Neural cell (in vitro differentiated cells): ENCODE data around the gene LPCAT1. TPM values are rescaled to one million over a fixed set of nuclear protein-coding genes. Genes with fewer than 3 reads are reported as not detected.

Experiments
- H2AFZ ChIP-seq: fragments of 200-600, 300-800 bp; sonication (generic), shearing (Covaris generic); 2 replicates; pipeline ENCODE4 v1.6.0; 2014; ENCODE audit warnings: low read depth, mild to moderate bottlenecking, antibody characterized with exemption, low read length, moderate library complexity
- H3F3A ChIP-seq: fragments of 200-600 bp; shearing (Covaris generic); 2 replicates; pipeline ENCODE4 v1.6.1; 2016; ENCODE audit warnings: mild to moderate bottlenecking, moderate library complexity, mixed read lengths, antibody characterized with exemption, low read length; ENCODE audit not compliant: insufficient read depth, poor library complexity, severe bottlenecking
- H3K27ac ChIP-seq: fragments of 200-600, 300-800 bp; sonication (generic), shearing (Covaris generic); 2 replicates; pipeline ENCODE4 v1.5.1; 2014; ENCODE audit warnings: mild to moderate bottlenecking, low read length, moderate library complexity
- H3K27me3 ChIP-seq: fragments of 300-800, 200-600 bp; sonication (generic), shearing (Covaris generic); 2 replicates; pipeline ENCODE4 v1.6.0; 2014; ENCODE audit warnings: mild to moderate bottlenecking, low read depth, low read length, moderate library complexity; ENCODE audit not compliant: insufficient read depth
- H3K36me3 ChIP-seq: fragments of 300-800, 200-600 bp; sonication (generic), shearing (Covaris generic); 2 replicates; pipeline ENCODE4 v1.5.1; 2014; ENCODE audit warnings: mild to moderate bottlenecking, antibody characterized with exemption, low read length, moderate library complexity; ENCODE audit not compliant: insufficient read depth
- H3K4me2 ChIP-seq: fragments of 300-800, 200-600 bp; sonication (generic), shearing (Covaris generic); 2 replicates; pipeline ENCODE4 v1.6.0; 2014; ENCODE audit warnings: mild to moderate bottlenecking, low read length
- H3K4me3 ChIP-seq: fragments of 300-800, 200-600 bp; sonication (generic), shearing (Covaris generic); 2 replicates; pipeline ENCODE4 v1.5.1; 2014; ENCODE audit warnings: mild to moderate bottlenecking, low read length, moderate library complexity
- H3K79me2 ChIP-seq: fragments of 200-600 bp; shearing (Covaris generic); replicated peaks from 2 replicates; pipeline ENCODE4 v1.6.0; 2014; ENCODE audit warnings: mild to moderate bottlenecking, low read length, moderate library complexity; ENCODE audit not compliant: insufficient read depth
- H3K9ac ChIP-seq: fragments of 300-800, 200-600 bp; sonication (generic), shearing (Covaris generic); 2 replicates; pipeline ENCODE4 v1.6.1; 2016; ENCODE audit warnings: mild to moderate bottlenecking, low read length, mixed read lengths
- H3K9me2 ChIP-seq: fragments of 200-600 bp; shearing (Covaris generic); 2 replicates; pipeline ENCODE4 v1.6.1; 2016; ENCODE audit warnings: mild to moderate bottlenecking, low read length, mixed read lengths; ENCODE audit not compliant: insufficient read depth
- H3K9me3 ChIP-seq: fragments of 200-600, 300-800 bp; sonication (generic), shearing (Covaris generic); 2 replicates; pipeline ENCODE4 v1.6.1; 2016; ENCODE audit warnings: mild to moderate bottlenecking, mixed run types, low read length, moderate library complexity, mixed read lengths
- H4K20me1 ChIP-seq: fragments of 200-600 bp; shearing (Covaris generic); 2 replicates; pipeline ENCODE4 v1.6.1; 2016; ENCODE audit warnings: mild to moderate bottlenecking, mixed run types; ENCODE audit not compliant: insufficient read depth
- CTCF ChIP-seq: fragments of 450-650 bp; IDR thresholded peaks from 2 replicates; pipeline ENCODE4 v1.5.1; 2014; ENCODE audit warnings: antibody characterized with exemption, mild to moderate bottlenecking, moderate library complexity; ENCODE audit not compliant: poor library complexity, severe bottlenecking
- EP300 ChIP-seq: fragments of 450-650 bp; conservative IDR thresholded peaks from 2 replicates; pipeline ENCODE4 v1.6.1; 2014; ENCODE audit warnings: antibody characterized with exemption, mild to moderate bottlenecking, moderate library complexity; ENCODE audit not compliant: poor library complexity, severe bottlenecking
- EZH2 ChIP-seq: fragments of 200-600, 300-800 bp; shearing (Covaris generic), sonication (generic); IDR thresholded peaks from 2 replicates; pipeline ENCODE4 v1.6.1; 2014; ENCODE audit warnings: antibody characterized with exemption, low read length, borderline replicate concordance, mild to moderate bottlenecking; ENCODE audit not compliant: insufficient read depth, poor library complexity, severe bottlenecking
- MXI1 ChIP-seq: fragments of 450-650 bp; conservative IDR thresholded peaks from 2 replicates; pipeline ENCODE4 v1.6.1; 2014; ENCODE audit warnings: antibody characterized with exemption, mild to moderate bottlenecking; ENCODE audit not compliant: poor library complexity, severe bottlenecking
- POLR2AphosphoS5 ChIP-seq: IDR thresholded peaks from 2 replicates; pipeline ENCODE4 v1.6.1; 2012
- RAD21 ChIP-seq: fragments of 450-650 bp; conservative IDR thresholded peaks from 2 replicates; pipeline ENCODE4 v1.6.1; 2014; ENCODE audit warnings: antibody characterized with exemption, mild to moderate bottlenecking, moderate library complexity
- REST ChIP-seq: IDR thresholded peaks from 2 replicates; pipeline ENCODE4 v1.6.1; 2012; ENCODE audit warnings: borderline replicate concordance
- SMC3 ChIP-seq: fragments of 450-650 bp; conservative IDR thresholded peaks from 2 replicates; pipeline ENCODE4 v1.6.1; 2014; ENCODE audit warnings: antibody characterized with exemption, mild to moderate bottlenecking, moderate library complexity; ENCODE audit not compliant: poor library complexity
- TAF1 ChIP-seq: IDR thresholded peaks from 2 replicates; pipeline ENCODE4 v1.6.1; 2012; ENCODE audit warnings: low read depth
- polyA plus RNA-seq: library from polyadenylated mRNA; depleted of rRNA; stranded (reverse); fragments of >200 nt; gene quantifications from 2 replicates; pipeline ENCODE4 v1.2.3, GENCODE V29; 2014

The LPCAT1 gene
- polyA plus RNA-seq, 1 donor from 2014 or later: 61.8 TPM

GRCh38 chr5:1413611-1414241 lies 110.0 kb downstream of the LPCAT1 start:
- no peaks in the 10 kb centered on the region for H3K9me2 ChIP-seq
- TF ChIP-seq POLR2AphosphoS5 (no peak), CTCF (no peak), RAD21 (no peak), SMC3 (no peak), REST (no peak), EP300 (no peak), EZH2 (no peak), MXI1 (no peak), TAF1 (no peak)
- H3K36me3 ChIP-seq: no peaks in the 10 kb centered on the region
- H3K79me2 ChIP-seq: no peaks in the 10 kb centered on the region
- H3K9me3 ChIP-seq: no peaks in the 10 kb centered on the region
- H4K20me1 ChIP-seq: no peaks in the 10 kb centered on the region
- no peak overlapping the region for H3K4me2 ChIP-seq
- no peak overlapping the region for H3K9ac ChIP-seq
- H3K27ac ChIP-seq: no peak overlapping the region
- no peaks in the 10 kb centered on the region for H3F3A ChIP-seq
- no peaks in the 10 kb centered on the region for H3K27me3 ChIP-seq
- no peak overlapping the region for H3K4me3 ChIP-seq
- H2AFZ ChIP-seq: no peak overlapping the region

- Histone ChIP-seq H3K9ac (no peak overlapping the region), H3K9me2 (no peaks in the 10 kb centered on the region), H2AFZ (no peak overlapping the region), H3K79me2 (no peaks in the 10 kb centered on the region), H3K4me2 (no peak overlapping the region), H3K4me3 (no peak overlapping the region), H3K9me3 (no peaks in the 10 kb centered on the region), H3F3A (no peaks in the 10 kb centered on the region), H4K20me1 (no peaks in the 10 kb centered on the region), H3K27ac (no peak overlapping the region), H3K27me3 (no peaks in the 10 kb centered on the region), H3K36me3 (no peaks in the 10 kb centered on the region)
- TF ChIP-seq POLR2AphosphoS5 (no peak), TAF1 (no peak), EP300 (no peak), REST (no peak), RAD21 (no peak), EZH2 (no peak), CTCF (no peak), MXI1 (no peak), SMC3 (no peak)
Measured at GRCh38 chr5:1413211-1413610, 110.5 kb downstream of the LPCAT1 start.
